NCI-H2107 treated with DMSO at 0.1 percent for 48 hours (cell line): ENCODE measurements around the gene RGS6.

Source experiments
- DNase-seq: peaks from one replicate; lab custom pipeline; 2025; ENCODE audit not compliant: unreplicated experiment; lab: John Stamatoyannopoulos, UW

The RGS6 gene

GRCh38 chr14:72521045-72521444 lies 588.8 kb downstream of the RGS6 start:
- DNase-seq = no peak

GRCh38 chr14:72521968-72522741 lies 589.9 kb downstream of the RGS6 start:
- no peak for DNase-seq

- DNase-seq = no peak
Measured at GRCh38 chr14:72522847-72523246, 590.6 kb downstream of the RGS6 start.

GRCh38 chr14:72523424-72524294 lies 591.4 kb downstream of the RGS6 start:
- no peak for DNase-seq

DNA sequence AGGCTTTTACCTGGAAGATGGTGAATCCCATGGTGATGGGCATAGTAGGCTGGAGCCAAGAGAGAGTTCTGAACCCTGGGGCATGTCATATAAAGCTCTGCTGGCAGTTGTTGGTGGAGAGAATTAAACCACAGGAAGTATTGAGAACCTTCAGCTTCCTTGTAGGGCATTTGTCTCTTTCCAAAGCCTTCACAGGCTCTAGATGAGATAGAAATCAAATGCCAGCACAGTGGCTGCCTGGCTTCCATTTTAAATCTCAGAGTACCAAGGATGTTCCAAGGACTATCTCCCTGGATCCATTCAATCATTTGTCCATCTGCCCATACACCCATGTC lies 592.0 kb downstream of the RGS6 start:
- DNase-seq = no peak

DNA sequence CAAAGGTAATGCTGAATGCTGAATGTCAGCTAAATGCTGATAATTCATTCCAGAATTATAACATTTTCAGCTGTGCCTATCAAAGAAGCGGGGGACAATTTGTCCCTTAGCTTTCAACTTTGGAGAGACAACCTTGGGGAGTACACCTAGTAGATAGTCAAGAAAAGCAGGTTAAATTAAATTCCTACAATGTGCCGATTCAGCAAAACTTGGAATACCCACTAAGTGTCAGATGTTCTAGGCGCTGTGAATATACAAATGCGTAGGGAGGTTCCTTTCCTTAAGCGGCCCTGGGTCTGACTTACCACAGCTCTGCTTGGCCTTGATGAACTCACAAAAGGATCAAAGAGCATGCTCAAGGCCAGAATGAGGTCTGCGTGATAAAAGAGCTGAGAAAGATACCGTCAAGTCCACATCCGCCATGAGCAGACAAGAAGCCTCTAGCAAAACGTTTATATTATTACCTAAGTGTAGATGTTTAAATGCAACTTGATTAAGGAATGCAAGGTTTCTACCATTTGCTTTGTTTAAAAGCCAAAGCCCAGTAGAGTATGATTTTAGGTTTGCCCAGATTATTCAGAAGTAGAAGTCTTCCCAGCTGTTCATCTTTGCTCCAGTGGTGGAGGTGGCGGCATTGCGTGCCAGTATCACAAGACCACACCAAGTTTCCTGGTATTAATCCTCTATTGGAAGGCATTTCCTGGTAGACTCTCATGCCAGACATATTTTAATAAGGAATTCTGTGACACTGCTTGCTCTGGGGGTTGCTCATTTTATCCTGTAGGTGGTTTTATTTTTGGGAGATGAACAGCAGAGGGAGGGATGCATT lies 593.1 kb downstream of the RGS6 start:
- no peak for DNase-seq

DNA sequence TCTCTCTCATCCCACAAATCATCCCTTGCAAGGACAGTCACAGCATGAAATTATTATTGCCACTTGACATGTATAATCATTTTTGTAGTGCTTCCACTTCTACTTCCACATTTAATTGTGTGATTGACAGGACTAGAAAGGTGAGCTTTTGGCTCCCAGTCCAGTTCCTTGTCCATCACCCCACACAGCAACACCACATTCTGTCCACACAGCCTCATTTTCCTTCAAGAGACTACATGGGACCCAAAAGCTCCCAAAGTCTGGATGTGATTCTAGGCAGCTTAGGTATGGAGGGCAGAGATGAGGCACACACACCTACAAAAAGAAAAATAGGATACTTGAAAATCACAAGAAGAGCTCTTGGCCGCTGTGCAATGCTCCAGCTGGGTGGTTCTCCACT lies 595.4 kb downstream of the RGS6 start:
- no peak for DNase-seq

GRCh38 chr14:72528059-72528862 lies 596.0 kb downstream of the RGS6 start:
- DNase-seq = no peak

DNA sequence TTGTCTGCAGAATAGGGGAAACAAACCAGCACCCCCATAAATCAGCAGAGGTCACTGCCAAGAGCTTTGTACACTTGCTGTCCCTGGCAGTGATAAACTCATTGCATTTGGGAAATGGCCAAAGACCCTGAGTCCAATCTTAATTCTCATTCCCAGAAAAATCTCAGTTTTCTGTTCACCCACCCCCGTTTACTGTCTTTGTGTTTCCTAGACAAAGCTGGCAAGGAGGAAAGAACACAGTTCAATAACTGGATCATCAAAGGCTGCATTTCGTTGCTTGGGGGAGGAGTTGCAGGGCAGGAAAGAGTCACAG lies 596.6 kb downstream of the RGS6 start:
- DNase-seq = no peak

DNA sequence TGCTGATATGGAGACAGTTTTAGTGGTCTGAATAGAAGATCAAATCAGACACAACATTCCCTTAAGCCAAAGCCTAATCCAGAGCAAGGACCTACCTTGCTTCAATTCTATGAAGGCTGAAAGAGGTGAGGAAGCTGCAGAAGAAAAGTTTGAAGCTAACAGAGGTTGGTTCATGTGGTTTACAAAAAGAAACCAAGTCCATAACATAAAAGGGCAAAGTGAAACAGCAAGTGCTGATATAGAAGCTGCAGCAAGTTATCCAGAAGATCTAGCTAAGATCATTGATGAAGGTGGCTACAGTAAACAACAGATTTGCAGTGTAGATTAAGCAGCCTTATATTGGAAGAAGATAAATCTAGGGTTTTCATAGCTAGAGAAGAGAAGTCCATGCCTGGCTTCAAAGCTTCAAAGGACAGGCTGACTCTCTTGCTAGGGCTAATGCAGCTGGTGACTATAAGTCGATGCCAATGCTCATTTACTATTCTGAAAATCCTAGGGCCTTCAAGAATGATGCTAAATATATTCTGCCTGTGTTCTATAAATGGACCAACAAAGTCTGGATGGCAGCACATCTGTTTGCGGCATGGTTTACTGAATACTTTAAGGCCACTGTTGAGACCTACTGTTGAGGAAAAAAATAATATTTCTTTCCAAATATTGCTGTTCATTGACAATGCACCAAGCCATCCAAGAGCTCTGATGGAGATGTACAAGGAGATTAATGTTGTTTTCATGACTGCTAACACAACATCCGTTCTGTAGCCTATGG lies 600.6 kb downstream of the RGS6 start:
- no peak for DNase-seq

GRCh38 chr14:72535485-72535884 lies 603.3 kb downstream of the RGS6 start:
- DNase-seq = no peak

GRCh38 chr14:72538387-72538786 lies 606.2 kb downstream of the RGS6 start:
- DNase-seq = no peak

DNA sequence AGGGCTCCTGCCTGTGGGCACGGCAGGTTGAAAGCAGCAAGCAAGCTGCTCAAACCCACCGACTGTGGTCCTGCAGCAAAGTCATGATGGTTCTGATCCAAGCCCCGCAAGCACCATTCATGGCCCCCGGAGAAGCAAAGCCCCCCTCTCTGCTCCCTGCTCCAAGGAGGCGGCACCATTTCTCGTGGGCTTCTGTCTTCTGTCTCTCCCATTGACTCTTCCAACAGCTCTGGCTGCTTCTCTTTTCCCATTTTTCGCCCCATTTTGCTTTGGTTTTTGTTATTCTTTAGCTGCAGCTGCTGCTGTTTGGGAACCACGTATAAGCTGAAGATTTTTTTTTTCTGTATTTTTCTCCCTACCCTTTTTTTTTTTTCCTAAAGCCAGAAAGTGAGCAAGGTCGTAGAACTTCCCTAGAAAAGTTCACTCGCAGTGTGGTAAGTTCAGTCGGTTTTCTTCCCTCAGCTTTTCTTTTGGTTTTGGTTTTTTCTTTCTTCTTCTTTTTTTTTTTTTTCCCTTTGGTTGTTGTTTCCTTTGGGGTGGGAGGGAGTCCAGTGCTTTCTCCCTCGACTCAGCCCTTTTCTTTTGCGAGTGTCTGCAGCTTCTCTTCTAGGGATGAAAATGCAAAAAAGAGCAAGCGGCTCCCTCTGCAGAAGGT lies 607.6 kb downstream of the RGS6 start:
- DNase-seq = no peak

GRCh38 chr14:72540836-72541235 lies 608.6 kb downstream of the RGS6 start:
- DNase-seq = no peak

DNA sequence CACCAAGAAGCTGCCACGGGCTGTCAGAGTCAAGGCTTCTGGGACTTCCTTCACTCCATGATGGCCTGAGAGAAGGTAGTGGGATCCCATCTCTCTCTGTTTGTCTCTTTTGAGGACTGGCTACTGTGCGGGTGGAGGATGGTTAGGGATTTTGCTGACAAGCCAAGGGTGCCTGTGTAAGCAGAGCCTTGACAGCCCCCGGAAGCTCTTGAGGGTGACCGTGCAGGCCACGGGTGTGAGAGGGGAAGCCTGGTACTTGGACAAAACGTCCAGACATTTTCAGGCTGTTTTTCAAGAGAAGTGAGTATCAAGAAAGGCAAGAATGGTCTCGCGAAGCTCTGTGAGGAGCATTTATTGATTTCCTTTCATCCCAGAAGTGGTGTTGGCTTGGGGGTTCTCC lies 609.3 kb downstream of the RGS6 start:
- no peak for DNase-seq

DNA sequence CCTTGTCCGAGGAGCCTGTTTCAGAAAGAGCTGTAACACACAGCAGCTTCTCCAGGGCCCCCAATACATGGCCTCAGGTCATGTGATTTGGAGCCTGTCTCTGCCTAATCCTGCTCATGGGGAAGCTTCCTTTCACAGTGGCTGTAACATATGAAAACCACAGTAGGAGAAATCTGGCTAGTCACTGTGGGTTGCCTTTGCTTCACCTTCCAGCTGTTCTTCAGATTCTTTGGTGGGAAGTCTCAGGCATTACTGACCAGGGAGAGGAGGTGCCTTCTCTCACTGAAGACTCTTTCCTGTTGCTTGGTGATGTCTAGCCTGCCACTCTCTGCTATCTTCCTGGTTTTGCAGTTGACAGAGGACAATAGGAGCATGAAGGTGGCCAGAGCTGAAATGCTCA lies 611.1 kb downstream of the RGS6 start:
- DNase-seq = no peak

GRCh38 chr14:72544615-72545387 lies 612.6 kb downstream of the RGS6 start:
- no peak for DNase-seq

DNA sequence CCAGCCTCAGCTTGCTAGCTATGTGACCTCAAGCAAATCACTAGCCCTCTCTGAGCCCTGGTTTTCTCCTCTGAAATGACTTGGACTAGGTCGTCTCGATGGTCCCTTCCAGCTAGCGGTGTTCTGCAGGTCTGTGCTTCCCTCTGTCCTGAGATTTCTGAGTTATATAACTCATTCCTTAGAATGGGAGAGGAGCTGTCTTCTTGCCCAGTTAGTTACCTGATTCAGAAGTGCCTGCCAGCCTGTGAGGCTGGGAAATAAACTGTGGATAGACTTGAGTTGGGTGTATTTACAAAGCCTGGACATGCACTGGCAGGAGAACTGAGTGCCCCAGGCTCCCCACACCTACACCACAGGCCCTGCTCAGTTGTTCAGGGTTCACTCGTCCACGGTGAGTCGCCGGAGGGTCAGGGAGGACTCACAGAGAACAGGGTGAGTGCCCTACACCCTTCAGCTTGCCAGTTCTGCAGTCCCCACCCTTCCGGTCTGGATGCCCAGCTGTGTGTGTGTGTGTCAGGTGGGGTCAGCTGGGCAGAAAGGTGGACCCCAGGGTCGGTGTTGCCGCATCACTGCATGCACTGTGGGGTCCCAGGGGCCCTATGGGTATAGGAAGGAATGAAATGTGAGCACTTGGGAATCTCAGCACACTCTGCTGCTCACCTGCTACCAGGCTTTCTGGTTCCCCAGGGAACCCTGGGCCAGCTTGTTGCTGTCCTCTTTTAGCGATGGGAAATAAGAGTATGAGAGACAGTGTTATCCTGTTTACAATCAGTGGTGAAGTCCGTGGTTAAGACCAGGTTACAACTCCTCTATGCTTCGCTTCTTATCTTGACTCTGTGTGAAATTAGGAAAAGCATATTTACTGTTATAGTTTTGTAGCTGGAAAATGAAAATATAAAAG lies 613.4 kb downstream of the RGS6 start:
- no peak for DNase-seq
